Fibroblast of skin of abdomen (primary cell): ENCODE data around the gene CFAP73.
"Not testable (repeated sequence)": the region's sequence is repeated elsewhere in the genome, so short reads cannot be mapped to it uniquely, and the experiment has no call there.

ENCODE experiments used
- DNase-seq: peaks from one replicate; pipeline ENCODE4 v3.0.0-alpha.2; 2013

The CFAP73 gene

DNA sequence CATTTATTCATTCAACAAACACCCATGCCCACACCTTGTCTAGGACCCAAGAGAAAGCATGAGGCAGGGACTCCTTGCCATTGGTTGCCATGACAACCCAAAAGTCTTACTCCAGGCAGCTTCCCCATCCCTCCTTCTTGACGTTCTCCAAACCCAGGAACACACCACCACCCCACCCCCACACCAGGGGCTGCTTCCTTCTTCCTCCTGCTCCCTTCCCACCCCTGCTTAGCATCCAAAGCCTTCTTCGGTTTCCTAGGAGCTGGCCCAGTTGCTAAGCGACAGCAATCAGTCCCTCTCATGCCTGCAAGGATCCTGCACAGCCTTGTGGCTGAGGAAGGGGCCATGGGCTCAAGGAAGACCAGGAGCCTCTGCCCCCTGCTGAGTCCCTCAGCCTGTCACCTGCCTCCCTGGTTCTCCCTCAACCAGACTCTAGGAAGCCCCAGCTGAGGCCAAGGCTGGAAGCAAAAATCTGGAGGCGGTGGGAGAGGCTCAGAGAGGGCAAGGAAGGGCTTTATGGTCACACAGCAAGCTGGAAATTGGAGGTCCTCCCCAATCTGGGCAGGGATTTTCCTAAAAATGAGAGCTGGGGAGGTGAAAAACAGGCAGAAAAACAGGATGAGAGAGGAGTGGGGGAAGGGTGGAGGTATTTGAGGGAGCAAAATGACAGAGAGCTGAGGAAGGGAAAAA lies 29.4 kb upstream of the CFAP73 start:
- DNase-seq: no peak

DNA sequence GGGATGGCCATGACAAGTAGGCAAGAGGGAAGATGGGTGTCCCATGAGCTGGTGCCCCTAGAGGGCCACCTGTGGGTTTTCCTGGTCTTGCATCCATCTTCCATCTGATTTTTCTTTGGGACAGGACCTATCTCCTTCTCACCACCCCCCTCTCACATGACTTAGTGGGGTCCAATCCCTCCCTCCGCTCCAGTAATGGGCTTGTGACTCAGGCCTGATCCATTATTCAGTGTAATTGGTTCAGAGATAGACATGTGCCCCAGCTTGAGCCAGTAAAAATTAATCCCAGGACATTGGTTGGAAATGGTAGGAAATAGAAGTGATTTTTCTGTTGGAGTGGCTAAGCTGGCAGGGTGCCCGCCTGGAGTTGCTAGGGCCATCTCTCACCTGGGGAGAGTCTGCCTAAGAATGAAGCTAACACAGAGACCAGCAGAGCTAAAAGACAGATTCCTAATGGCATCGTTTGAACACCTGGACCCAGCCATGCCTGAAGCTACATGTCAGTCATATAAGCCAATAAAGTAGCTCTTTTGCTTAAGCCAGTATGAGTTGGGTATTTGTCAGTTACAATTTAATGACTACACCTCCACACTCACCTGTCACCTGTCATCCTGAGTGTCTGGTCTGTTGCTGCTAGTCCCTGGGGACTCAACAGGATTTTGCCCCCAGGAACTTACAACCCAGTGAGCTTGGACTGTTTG lies 28.7 kb upstream of the CFAP73 start:
- DNase-seq: no peak

DNA sequence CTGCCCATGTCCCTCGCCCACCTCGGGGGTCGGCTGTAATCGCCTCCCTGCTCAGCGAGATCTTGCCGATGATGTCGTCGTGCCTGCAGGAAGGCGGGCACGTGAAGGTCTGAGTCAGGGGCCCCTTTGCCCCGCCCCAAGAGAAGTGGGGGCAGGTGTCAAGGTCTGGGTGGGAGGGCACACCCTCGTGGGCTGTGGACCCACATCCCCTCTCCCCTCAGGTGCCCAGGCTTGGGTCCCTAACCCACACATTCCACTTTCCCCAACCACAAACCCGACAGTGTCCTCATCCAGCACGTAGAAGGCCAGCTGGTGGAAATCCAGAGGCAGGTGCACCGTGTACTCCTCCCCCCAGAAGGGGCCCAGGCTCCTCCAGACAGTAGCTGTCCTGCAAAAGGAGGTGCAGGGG lies 21.7 kb upstream of the CFAP73 start:
- DNase-seq: no peak

DNA sequence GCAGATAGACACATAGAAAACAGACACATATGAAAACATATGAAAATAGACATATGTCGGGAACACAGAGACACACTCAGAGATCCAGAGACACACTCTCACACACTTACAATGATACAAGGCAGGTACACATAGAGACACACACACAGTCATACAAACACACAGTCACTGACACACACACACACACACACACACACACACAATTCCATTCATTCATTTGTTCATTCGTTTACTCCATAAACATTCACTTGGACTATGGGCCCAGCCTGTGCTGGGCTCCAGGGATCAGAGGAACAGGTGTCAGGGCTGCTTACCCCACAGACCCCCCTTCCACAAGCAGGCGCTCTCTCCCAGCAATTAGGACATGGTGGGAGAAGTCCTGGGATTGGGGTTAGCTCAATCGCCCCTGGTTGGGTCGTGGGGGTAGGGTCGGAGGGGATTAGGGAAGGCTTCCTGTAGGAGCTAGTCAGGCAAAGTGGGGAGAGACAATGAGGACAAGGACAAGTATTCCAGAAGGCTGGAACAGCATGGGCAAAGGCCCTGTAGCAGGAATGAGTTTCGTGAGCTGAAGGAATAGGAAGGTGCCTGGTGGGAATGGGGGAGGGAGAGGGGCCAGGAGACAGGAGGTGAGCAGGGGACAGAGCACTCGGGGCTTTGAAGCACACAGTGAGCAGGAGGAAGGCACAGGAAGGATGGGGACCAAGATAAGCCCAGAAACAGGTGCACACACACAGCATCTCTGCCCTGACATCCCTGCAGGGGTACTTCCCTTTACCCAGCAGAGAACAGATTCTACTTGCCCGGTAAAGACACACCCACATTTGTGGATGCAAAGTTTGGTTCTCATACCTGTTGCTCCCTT lies 20.5 kb upstream of the CFAP73 start:
- DNase-seq: no peak

DNA sequence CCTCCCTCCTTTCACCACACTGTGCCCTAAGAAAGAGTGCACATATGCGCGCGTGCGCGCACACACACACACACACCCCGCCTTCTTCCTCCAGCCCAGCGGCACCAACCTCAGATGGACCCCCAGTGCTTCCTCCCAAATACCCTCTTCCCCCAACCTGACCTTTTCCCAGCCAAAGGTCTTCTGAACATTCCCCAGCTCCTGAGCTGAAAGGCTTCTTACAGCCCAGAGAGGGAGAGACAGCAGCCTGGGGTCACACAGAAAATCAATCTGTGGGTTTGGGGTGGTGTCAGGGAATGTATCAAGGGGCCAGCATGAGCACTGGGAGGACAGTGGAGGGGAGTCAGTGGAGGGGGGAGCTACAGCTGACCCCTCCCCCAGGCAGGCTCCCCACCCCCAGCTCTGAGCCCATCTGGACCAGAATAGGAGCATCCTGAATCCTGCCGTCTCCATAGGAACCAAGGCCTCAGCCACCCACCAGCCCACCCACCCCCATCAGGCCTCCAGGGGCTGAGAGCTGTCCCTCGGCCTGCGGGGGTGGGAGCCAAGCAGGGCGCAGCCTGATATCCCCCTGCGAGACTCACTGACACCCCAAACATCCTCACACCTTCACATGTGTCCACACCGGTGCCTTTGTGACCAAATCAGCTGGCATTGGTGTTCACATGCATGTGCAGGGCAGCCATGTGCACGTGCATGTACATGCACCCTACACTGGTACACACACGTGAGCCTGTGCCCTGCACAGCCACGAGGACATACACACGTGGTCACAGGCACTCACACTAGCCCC lies 19.7 kb upstream of the CFAP73 start:
- no peak for DNase-seq

DNA sequence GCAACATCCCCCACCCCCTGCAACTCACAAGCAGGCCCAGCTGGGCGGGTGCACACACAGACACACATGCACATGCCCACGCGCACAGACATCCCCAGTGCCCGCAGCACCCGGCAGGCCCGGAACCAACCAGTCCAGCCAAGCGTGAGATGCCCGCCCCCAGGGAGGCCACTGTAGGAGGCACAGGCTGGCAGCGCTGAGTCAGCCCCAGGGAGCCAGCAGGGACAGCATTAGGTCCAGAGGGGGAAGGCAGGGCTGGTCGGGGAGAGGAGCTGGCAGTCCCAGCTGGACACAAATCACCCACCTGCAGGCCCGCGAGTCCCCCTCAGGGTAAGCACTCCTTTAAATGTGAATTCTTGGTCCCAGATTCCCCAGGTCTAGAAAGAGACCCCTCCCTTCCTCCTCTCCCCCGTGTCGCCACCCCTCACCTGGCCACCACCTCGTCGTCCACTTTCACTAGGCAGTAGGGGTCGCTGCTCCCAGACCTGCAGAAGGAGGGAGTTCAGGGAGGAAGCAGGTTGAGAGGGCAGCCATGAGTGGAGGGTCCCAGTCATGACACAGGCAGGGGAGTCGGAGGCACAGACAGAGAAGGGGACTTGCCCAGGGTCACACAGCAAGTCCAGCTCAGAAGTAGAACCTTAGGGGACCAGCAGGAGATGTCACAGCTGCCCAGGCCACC lies 18.9 kb upstream of the CFAP73 start:
- no peak for DNase-seq

DNA sequence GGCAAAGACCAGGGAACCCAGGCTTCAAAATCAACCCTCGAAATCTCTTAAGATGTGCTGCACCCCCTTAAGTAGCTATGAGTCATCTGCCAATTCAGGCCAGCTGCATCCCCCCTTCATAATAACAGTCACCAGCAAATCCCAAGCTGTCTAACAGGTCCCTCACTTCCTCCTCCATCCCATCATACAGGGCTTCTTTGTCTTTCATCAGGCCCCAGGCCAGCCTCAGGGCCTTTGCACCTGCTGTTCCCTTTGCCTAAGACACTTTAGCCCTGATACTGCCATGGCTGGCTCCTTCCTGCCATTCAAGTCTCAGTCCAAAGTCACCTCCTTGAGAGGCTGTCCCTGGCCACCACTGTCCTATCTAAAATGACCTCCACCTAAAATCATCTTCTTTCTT lies 18.0 kb upstream of the CFAP73 start:
- DNase-seq: no peak

DNA sequence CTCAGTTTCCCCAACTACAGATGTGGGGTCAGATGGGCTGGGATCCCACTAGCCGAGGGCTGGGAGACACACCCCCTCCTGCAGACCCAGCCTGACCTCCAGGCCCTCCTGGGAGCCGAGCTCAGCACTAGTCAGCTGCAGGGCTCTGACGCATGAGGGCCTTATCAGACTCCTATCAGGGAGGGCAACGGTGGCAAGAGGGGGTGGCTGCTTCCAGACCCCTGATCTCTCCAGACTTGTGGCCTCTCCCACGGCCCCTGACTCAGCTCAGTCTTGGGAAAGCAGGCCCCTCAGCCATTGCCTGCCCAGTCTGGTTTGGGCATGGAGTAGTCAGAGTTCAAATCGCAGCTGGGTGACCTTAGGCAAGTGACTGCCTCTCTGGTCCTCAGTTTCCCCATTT lies 16.5 kb upstream of the CFAP73 start:
- no peak for DNase-seq

DNA sequence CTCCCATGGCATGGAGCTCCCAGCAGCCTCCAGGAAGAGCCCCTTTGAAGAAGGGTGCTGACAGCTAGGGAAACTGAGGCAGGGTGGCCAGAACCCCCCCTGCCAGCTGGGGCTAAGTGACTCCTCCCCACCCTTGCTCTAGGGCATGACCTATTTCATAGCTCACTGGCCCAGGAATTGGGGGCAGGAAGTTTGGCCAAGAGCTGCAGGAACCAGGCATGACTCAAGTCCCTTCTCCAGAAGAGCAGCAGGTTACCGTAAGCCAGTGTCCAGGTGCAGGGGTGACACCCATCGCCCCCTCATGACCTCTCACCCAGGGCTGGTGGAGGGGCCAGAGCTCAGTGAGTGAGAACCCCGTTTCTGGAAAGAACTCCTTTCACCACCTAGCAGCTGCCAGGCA lies 15.9 kb upstream of the CFAP73 start:
- DNase-seq: no peak

DNA sequence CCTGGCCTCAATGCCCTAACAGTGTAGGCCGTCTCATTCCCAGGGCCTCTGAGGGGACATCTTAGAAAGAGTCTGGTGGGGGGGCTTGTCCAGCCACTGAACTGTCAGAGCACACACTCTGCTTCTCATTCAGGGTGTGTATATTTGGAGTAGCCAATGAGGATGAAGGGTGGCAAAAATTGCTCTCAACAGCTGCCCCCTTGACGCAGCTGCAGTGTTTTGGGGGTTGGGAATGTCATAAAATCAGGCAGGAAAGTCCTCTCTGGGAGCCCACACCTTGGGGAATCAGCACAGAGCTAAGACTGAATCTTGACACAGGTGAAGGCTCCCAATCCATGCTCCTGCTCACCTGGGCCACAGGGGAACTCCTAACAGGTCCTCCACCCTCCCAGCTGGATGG lies 15.5 kb upstream of the CFAP73 start:
- no peak for DNase-seq

DNA sequence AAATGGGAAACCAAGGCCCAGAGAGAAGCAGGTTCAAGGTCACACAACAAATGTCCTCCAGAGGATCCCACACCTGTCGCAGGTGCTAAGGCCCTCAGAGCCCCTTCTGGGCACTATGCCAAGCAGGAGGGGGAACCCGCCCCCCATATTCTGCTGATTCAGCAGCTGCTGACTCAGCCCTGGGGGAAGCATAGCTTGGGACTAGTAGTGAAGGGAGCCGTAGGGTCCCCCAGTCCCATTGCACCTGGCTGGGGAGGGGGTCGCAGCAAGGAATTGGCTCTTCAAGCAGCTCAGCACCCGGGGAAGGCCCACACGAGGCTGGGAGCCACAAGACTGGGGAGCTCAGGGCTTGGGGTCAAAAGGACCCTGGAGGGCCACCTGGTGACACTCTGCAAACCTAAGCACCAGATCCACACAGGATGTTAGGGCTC lies 15.0 kb upstream of the CFAP73 start:
- no peak for DNase-seq

DNA sequence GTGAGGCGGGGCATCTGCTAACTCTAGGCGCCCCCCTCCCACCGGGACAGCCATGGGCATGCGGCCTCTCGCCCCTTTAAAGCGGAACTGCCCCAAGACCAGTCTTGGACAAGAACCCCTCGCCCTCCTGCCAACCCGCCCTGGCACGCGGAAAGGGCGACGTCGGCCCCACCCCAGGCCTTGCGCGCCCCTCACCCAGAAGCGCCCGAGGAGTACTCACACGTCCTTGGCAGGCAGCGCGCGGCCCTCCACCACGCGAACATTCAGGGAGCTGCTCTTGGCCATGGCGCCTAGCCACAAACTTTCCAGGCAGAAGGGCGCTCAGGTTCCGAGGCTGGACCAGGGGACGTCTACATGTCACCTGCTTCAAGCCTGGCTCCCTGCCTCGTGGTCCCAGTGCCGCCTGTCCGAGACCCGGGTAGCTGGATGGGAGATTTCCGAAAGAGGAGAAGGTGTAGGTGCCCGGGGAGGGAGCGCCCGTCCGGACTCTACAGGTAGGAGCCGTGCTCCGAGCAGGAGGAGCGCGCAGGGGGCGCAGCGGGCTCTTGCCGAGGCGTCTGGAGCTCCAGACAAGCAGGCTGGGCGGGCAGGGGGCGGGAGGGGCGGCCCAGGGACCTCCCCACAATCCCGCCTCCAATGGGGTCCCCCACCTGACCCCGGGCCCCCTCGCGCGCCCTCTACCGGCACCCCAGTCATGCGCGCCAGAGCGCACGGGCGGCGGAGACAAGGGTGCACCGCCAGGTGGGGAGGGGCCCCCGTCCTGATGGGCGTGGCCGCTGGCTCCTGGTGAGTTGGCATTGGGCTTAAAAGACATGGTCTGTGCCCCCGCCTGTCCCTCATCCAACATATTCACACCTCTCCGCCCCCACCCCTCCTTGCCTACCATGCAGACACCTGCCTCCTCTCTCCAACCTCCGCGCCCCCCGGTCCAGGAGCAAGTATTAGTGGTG lies 14.1 kb upstream of the CFAP73 start, which contains the start of gene RASAL1:
Gene RASAL1 (minus strand): TSS at position 584 of the 950 bp plus-strand sequence. CDS start 299 bp downstream, at position 285.
- no peak for DNase-seq

DNA sequence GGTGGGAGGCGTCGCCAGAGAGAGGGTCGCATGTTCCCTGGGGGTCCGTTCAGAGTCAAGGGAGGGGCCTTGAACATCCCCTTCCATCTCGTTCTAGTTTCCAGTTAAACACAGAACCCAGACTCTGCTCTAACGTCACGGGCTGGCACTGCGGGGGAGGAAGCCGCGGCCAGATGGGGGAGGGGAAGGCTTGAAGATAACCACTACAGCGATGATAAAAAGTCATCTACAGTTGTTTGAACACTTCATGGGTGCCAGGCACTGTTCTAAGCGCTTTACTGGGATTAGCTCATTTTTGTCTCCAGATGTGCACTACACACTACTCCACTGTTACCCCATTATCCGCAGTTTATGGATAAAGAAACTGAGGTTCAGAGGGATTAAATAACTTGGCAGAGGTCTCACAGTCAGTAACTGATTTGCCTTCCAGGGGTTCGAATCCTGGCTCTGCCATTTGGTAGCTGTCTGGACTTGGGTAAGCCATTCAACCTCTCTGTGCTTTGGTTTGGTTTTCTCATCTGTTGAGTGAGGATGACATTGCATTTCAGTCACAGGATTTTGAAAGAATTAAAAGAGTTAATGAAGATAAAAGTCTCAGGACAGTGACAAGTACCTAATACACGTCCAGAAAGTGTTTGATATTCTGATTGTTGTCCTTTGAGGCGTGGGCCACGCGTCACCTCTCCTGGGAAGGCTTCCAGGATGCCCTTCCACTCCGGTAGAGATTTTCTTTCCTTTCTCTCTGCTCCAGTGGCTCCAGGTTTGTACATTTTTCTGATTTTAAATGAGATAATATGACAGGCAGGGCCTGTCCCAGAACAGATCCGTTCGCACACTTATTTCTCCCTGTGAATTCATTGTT lies 13.2 kb upstream of the CFAP73 start:
- no peak for DNase-seq

DNA sequence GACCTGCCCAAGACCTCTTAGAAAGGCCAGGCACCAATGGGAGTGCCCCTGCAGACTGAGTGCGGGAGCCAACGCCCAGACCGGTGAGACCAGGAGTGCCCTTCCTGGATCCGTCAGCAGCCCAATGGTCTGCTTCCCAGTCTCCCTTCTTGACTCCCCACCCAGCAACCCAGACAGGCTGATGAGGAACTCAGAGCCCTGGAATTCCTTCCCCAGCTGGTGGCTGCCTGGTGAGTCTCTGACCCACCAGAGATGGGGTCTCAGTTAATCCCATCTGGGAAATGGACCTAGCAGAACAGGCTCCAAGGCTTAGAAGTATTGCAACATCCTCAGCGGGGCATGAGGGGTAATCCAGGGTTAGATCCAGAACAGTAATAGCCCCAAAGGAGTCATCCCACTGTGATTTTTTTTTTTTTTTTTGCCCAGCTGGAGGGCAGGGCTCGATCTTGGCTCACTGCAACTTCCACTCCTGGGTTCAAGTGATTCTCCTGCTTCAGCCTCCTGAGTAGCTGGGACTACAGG lies 12.5 kb upstream of the CFAP73 start:
- DNase-seq: no peak

DNA sequence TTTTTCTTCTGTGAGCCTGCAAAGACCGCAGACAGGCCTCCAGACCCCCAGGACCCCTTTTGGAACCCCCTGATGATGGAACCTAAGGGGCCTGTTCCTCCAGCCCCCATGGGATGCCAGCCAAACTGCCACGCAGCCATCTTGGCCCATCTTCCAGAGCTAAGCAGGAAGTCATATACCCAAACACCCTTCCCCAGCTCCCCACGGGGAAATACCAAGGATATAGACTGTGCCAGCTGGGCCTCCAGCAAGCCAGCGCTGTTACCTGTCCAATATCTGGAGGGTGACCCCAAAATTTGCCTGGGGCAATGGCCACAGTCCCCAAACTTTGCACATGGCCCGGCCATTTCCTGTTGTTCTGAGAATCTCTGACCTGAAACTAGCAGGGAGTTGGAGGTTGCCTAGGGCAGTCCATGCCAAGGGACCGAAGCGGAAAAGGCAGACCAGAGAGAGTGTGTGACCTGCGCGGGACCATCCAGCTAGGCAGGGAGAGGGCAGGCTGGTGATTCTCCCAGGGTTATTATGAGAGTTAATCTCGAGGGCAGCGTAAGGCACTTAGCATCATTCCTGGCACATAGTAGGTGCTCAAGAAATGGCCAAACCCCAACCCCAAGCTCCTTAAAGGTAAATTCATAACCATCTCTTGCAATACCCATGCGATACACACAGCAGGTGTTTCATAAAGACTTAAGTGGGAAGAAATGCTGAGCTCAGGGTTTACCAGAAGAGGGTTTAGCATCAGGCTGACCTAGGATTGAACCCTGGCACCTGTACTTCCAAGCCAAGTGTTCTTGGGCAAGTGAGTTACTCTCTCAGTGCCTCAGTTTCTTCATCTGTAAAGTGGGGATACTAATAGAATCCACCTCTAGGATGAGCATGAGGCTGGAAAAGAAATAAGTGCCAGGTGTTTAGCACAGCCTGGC lies 11.4 kb upstream of the CFAP73 start:
- DNase-seq: no peak

DNA sequence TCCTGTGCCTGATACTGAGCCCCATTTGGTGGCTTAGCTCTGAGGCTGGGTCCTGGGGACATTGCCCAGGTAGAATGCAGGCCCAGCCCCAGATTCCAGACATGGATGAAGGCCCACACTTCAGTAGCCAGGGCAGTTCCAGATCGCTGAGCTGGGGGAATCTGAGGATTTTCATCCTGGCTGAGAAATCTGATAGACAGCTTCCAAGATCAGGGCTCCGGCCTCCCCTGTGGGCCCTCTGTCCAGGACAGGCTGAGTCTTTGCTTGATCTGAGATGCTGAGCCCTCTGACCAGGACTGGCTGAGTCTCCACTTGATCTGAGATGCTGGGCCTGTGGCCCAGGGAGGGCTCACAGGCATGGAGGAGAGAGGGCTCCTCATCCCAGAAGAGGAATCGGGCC lies 10.7 kb upstream of the CFAP73 start:
- DNase-seq: no peak

DNA sequence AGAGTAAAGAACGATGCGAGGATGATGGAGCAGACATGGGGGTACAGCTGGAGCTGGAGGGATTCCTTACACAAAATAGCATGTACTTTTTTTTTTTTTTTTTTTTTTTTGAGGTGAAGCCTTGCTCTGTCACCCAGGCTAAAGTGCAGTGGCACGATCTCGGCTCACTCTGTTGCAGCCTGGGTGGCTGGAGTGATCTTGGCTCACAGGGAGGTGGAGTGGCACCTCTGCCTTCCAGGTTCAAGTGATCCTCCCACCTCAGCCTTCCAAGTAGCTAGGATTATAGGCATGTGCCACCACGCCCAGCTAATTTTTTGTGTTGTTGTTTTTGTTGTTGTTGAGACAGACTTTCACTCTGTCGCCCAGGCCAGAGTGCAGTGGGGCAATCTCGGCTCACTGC lies 8.8 kb upstream of the CFAP73 start:
- DNase-seq: no peak

DNA sequence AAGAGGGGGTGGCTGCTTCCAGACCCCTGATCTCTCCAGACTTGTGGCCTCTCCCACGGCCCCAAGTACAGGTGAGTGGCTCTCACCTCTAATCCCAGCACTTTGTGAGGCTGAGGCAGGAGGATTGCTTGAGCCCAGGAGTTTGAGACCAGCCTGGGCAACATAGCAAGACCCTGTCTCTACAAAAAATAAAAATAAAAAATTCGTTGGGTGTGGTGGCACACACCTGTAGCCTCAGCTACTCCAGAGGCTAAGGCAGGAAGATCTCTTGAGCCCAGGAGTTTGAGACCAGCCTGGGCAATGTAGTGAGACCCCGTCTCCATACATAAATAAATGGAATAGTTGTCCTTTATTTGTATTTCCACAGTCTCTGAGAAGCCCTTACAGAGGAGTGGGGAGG lies 7.8 kb upstream of the CFAP73 start:
- DNase-seq: not testable (repeated sequence)
